CD4-positive, alpha-beta T cell treated with Interferon alpha-2 for 1 hour (primary cell): ENCODE measurements around the gene PCDHB11.
"Not testable (repeated sequence)": the region's sequence is repeated elsewhere in the genome, so short reads cannot be mapped to it uniquely, and the experiment has no call there.

Experiments
- DNase-seq, 2 donors: peaks; one replicate each; pipeline ENCODE4 v3.0.0-alpha.2; 2020 to 2022

PCDHB11 gene

DNA sequence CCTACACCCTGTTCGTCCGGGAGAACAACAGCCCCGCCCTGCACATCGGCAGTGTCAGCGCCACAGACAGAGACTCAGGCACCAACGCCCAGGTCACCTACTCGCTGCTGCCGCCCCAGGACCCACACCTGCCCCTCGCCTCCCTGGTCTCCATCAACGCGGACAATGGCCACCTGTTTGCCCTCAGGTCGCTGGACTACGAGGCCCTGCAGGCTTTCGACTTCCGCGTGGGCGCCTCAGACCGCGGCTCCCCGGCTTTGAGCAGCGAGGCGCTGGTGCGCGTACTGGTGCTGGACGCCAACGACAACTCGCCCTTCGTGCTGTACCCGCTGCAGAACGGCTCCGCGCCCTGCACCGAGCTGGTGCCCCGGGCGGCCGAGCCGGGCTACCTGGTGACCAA is 10.7 kb upstream of the PCDHB11 start:
- not testable (repeated sequence) for DNase-seq

DNA sequence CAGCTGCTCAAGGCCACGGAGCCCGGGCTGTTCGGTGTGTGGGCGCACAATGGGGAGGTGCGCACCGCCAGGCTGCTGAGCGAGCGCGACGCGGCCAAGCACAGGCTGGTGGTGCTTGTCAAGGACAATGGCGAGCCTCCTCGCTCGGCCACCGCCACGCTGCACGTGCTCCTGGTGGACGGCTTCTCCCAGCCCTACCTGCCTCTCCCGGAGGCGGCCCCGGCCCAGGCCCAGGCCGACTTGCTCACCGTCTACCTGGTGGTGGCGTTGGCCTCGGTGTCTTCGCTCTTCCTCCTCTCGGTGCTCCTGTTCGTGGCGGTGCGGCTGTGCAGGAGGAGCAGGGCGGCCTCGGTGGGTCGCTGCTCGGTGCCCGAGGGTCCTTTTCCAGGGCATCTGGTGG is 10.3 kb upstream of the PCDHB11 start:
- not testable (repeated sequence) for DNase-seq

GRCh38 chr5:141192110-141192725 is 7.2 kb upstream of the PCDHB11 start, which contains the start of gene PCDHB10:
TSS of gene PCDHB10 (plus strand) at chr5:141192353. CDS start at chr5:141192553, 200 bp downstream.
- DNase-seq: peak in 1 of 2 donors; percentile 28

DNA sequence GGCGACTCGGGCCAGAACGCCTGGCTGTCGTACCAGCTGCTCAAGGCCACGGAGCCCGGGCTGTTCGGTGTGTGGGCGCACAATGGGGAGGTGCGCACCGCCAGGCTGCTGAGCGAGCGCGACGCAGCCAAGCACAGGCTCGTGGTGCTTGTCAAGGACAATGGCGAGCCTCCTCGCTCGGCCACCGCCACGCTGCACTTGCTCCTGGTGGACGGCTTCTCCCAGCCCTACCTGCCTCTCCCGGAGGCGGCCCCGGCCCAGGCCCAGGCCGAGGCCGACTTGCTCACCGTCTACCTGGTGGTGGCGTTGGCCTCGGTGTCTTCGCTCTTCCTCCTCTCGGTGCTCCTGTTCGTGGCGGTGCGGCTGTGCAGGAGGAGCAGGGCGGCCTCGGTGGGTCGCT is 5.1 kb upstream of the PCDHB11 start:
- DNase-seq: not testable (repeated sequence)

DNA sequence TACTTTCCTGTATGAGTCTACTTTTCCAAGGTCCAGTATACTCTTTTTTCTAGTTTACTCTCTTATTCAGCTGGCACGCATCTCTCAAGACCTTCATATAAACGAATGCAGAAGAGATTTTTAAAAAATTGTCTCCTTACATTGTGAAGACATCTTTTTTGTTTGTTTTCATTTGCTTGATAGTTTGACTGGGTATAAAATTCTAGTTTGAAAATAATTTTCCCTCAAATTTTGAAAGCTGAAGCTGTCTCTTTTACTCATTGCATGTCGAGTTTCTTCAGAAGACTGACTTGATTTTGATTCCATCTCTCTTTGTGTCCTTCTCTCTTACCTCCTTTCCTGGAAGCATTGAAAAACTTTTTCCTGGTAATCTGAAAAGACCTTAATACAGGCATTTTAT is 3.1 kb upstream of the PCDHB11 start:
- DNase-seq: no peak

DNA sequence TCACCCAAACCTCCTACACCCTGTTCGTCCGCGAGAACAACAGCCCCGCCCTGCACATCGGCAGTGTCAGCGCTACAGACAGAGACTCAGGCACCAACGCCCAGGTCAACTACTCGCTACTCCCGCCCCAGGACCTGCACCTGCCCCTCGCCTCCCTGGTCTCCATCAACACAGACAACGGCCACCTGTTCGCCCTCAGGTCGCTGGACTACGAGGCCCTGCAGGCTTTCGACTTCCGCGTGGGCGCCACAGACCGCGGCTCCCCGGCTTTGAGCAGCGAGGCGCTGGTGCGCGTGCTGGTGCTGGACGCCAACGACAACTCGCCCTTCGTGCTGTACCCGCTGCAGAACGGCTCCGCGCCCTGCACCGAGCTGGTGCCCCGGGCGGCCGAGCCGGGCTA is 1.7 kb downstream of the PCDHB11 start:
- not testable (repeated sequence) for DNase-seq

DNA sequence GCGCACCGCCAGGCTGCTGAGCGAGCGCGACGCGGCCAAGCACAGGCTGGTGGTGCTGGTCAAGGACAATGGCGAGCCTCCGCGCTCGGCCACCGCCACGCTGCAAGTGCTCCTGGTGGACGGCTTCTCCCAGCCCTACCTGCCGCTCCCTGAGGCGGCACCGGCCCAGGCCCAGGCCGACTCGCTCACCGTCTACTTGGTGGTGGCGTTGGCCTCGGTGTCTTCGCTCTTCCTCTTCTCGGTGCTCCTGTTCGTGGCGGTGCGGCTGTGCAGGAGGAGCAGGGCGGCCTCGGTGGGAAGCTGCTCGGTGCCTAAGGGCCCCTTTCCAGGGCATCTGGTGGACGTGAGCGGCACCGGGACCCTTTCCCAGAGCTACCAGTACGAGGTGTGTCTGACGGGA is 2.2 kb downstream of the PCDHB11 start:
- not testable (repeated sequence) for DNase-seq

- no peak for DNase-seq
Measured at GRCh38 chr5:141208478-141208877, 9.1 kb downstream of the PCDHB11 start, which contains the start of gene PCDHB12. TSS of gene PCDHB12 (plus strand) at chr5:141208719. CDS start at chr5:141208908, 189 bp downstream.

DNA sequence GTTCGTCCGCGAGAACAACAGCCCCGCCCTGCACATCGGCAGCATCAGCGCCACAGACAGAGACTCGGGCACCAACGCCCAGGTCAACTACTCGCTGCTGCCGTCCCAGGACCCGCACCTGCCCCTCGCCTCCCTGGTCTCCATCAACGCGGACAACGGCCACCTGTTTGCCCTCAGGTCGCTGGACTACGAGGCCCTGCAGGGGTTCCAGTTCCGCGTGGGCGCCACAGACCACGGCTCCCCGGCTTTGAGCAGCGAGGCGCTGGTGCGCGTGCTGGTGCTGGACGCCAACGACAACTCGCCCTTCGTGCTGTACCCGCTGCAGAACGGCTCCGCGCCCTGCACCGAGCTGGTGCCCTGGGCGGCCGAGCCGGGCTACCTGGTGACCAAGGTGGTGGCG is 10.9 kb downstream of the PCDHB11 start:
- not testable (repeated sequence) for DNase-seq

GRCh38 chr5:141210849-141211248 is 11.4 kb downstream of the PCDHB11 start:
- not testable (repeated sequence) for DNase-seq

- DNase-seq: peak in 1 of 2 donors; percentile 24
Measured at GRCh38 chr5:141213656-141214339, 14.4 kb downstream of the PCDHB11 start, which contains the start of gene PCDHB13. TSS of gene PCDHB13 (plus strand) at chr5:141213919. CDS start at chr5:141214124, 205 bp downstream.

- DNase-seq: not testable (repeated sequence)
Measured at GRCh38 chr5:141214583-141214982, 15.2 kb downstream of the PCDHB11 start.

DNA sequence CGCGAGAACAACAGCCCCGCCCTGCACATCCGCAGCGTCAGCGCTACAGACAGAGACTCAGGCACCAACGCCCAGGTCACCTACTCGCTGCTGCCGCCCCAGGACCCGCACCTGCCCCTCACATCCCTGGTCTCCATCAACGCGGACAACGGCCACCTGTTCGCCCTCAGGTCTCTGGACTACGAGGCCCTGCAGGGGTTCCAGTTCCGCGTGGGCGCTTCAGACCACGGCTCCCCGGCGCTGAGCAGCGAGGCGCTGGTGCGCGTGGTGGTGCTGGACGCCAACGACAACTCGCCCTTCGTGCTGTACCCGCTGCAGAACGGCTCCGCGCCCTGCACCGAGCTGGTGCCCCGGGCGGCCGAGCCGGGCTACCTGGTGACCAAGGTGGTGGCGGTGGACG is 16.1 kb downstream of the PCDHB11 start:
- DNase-seq: not testable (repeated sequence)

GRCh38 chr5:141216035-141216434 is 16.6 kb downstream of the PCDHB11 start:
- DNase-seq: not testable (repeated sequence)

- peak in 1 of 2 donors; percentile 3 for DNase-seq
Measured at GRCh38 chr5:141223112-141223783, 23.8 kb downstream of the PCDHB11 start, which contains the start of gene PCDHB14. TSS of gene PCDHB14 (plus strand) at chr5:141223343. CDS start at chr5:141223506, 163 bp downstream.

GRCh38 chr5:141224844-141225243 is 25.4 kb downstream of the PCDHB11 start:
- not testable (repeated sequence) for DNase-seq

- not testable (repeated sequence) for DNase-seq
Measured at GRCh38 chr5:141225421-141225820, 26.0 kb downstream of the PCDHB11 start.

- no peak for DNase-seq
Measured at GRCh38 chr5:141234109-141234667, 34.8 kb downstream of the PCDHB11 start.

GRCh38 chr5:141235922-141236321 is 36.5 kb downstream of the PCDHB11 start:
- not testable (repeated sequence) for DNase-seq

DNA sequence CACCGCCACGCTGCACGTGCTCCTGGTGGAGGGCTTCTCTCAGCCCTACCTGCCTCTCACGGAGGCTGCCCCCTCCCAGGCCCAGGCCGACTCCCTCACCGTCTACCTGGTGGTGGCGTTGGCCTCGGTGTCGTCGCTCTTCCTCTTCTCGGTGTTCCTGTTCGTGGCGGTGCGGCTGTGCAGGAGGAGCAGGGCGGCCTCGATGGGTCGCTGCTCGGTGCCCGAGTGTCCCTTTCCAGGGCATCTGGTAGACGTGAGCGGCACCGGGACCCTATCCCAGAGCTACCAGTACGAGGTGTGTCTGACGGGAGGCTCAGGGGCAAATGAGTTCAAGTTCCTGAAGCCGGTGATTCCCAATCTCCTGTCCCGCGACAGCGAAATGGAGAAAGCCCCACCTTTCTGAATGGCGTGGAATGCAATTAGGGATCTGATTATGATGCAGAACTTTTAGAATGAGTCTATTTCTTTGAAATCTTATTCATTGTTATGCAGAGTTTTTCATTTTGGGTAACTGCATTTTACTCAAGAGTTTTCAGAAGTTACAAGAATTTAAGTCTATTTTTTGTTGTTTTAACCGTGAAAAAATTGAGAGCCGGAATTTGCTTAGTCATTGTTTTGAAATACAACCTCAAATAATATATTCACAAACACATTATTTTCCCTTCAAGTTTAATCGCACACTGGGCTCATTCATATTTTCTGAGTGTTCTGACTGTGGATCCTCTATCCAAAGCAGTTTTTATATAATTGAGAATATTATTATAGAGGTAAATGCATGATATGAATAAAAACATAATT is 37.3 kb downstream of the PCDHB11 start:
- DNase-seq: no peak

GRCh38 chr5:141241496-141241895 is 42.1 kb downstream of the PCDHB11 start:
- DNase-seq: no peak

- peak in 1 of 2 donors; percentile 15 for DNase-seq
Measured at GRCh38 chr5:141245250-141245717, 45.9 kb downstream of the PCDHB11 start, which contains the start of gene PCDHB15. TSS of gene PCDHB15 (plus strand) at chr5:141245395. CDS start at chr5:141245579, 184 bp downstream.
